LNCAP (cell line): ENCODE data around the gene GNG7.

Experiments used
- CTCF ChIP-seq: fragments of 450-650 bp; IDR thresholded peaks from 2 replicates; pipeline ENCODE4 v1.5.1; 2017; ENCODE audit warnings: mild to moderate bottlenecking

GNG7 gene

GRCh38 chr19:2702170-2703076, at the start of gene GNG7:
TSS of gene GNG7 (minus strand) at chr19:2702694. CDS start at chr19:2520688, 182,006 bp downstream.
- no peak for TF ChIP-seq CTCF

- no peak for TF ChIP-seq CTCF
Measured at GRCh38 chr19:2751438-2751830, 48.9 kb upstream of the GNG7 start.

- no peak for TF ChIP-seq CTCF
Measured at GRCh38 chr19:2750808-2751437, 48.4 kb upstream of the GNG7 start.

GRCh38 chr19:2747349-2747748, 44.9 kb upstream of the GNG7 start:
- TF ChIP-seq CTCF, result no peak

GRCh38 chr19:2744113-2744512, 41.6 kb upstream of the GNG7 start:
- TF ChIP-seq CTCF, result no peak

- TF ChIP-seq CTCF, result no peak
Measured at GRCh38 chr19:2743099-2743498, 40.6 kb upstream of the GNG7 start.

- no peak for TF ChIP-seq CTCF
Measured at GRCh38 chr19:2740314-2740656, 37.8 kb upstream of the GNG7 start.
